ENCODE results near the gene ITIH6.

DNA sequence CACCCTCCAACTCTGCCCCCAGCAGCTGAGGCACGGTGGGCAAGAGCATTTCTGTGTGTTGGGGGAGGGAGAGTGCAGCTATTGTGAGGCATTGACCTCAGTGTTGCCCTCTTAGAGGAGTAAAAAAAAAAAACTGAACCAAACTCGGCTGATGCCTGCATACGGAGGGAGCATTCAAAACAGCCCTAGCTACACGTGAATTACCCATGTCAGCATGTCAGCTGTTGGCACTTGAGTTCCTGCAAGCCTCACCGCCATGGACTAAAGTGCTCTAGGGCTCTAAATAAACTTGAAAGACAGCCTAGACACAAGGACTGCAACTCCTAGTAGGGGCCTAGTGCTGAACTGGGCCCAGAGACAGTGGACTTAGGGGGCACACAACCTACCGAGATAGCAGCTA lies 22.0 kb downstream of the ITIH6 start:
- TF ChIP-seq CTCF (IDR thresholded peaks at IDR 0.05) (no peak), POLR2A (IDR thresholded peaks at IDR 0.05) (no peak), EP300 (IDR thresholded peaks at IDR 0.05; ENCODE audit: low read depth) (no peak), POLR2AphosphoS5 (IDR thresholded peaks at IDR 0.05) (no peak)

Data from transverse colon (tissue), 4 donors.